HG03095 (cell line): ENCODE results near the gene DCLRE1C.
A peak's percentile ranks its signal among the peaks of the same experiment; 100 is the strongest.
"Not testable (repeated sequence)": the region's sequence is repeated elsewhere in the genome, so short reads cannot be mapped to it uniquely, and the experiment has no call there.

Experiments used
- ATAC-seq: cut with Tn5 transposase; IDR thresholded peaks from one replicate; pipeline ENCODE4 v1.9.1; 2021; ENCODE audit warnings: moderate library complexity; ENCODE audit not compliant: unreplicated experiment

DCLRE1C gene

GRCh38 chr10:14891151-14891550, 62.7 kb downstream of the DCLRE1C start:
- no peak for ATAC-seq

GRCh38 chr10:14889318-14889717, 64.6 kb downstream of the DCLRE1C start:
- no peak for ATAC-seq

GRCh38 chr10:14884082-14884481, 69.8 kb downstream of the DCLRE1C start:
- ATAC-seq, result no peak

- no peak for ATAC-seq
Measured at GRCh38 chr10:14880229-14880628, 73.7 kb downstream of the DCLRE1C start.

- ATAC-seq, result no peak
Measured at GRCh38 chr10:14879928-14880193, 74.0 kb downstream of the DCLRE1C start.

GRCh38 chr10:14879124-14879927, 74.6 kb downstream of the DCLRE1C start:
- ATAC-seq, result peak; percentile 9

- ATAC-seq, result peak; percentile 89
Measured at GRCh38 chr10:14878266-14879123, 75.4 kb downstream of the DCLRE1C start, which contains the start of gene SUV39H2. Gene SUV39H2 (plus strand): TSS chr10:14878866. CDS start chr10:14878889, 23 bp downstream.

- no peak for ATAC-seq
Measured at GRCh38 chr10:14876764-14877163, 77.1 kb downstream of the DCLRE1C start.

- ATAC-seq, result no peak
Measured at GRCh38 chr10:14875941-14876340, 78.0 kb downstream of the DCLRE1C start.

GRCh38 chr10:14873090-14873760, 80.7 kb downstream of the DCLRE1C start:
- ATAC-seq, result peak; percentile 27

- not testable (repeated sequence) for ATAC-seq
Measured at GRCh38 chr10:14864871-14865270, 89.0 kb downstream of the DCLRE1C start.

GRCh38 chr10:14864466-14864865, 89.4 kb downstream of the DCLRE1C start:
- ATAC-seq, result not testable (repeated sequence)

GRCh38 chr10:14860791-14861190, 93.1 kb downstream of the DCLRE1C start:
- no peak for ATAC-seq

- no peak for ATAC-seq
Measured at GRCh38 chr10:14859775-14860174, 94.1 kb downstream of the DCLRE1C start.

- ATAC-seq, result no peak
Measured at GRCh38 chr10:14859043-14859442, 94.9 kb downstream of the DCLRE1C start.

GRCh38 chr10:14858338-14858960, 95.4 kb downstream of the DCLRE1C start:
- no peak for ATAC-seq

- ATAC-seq, result no peak
Measured at GRCh38 chr10:14855453-14855852, 98.4 kb downstream of the DCLRE1C start.

- ATAC-seq, result no peak
Measured at GRCh38 chr10:14852236-14852635, 101.7 kb downstream of the DCLRE1C start.
